ENCODE measurements around the gene MXRA7.
"Not testable (repeated sequence)": the region's sequence is repeated elsewhere in the genome, so short reads cannot be mapped to it uniquely, and the experiment has no call there.

MXRA7 gene

DNA sequence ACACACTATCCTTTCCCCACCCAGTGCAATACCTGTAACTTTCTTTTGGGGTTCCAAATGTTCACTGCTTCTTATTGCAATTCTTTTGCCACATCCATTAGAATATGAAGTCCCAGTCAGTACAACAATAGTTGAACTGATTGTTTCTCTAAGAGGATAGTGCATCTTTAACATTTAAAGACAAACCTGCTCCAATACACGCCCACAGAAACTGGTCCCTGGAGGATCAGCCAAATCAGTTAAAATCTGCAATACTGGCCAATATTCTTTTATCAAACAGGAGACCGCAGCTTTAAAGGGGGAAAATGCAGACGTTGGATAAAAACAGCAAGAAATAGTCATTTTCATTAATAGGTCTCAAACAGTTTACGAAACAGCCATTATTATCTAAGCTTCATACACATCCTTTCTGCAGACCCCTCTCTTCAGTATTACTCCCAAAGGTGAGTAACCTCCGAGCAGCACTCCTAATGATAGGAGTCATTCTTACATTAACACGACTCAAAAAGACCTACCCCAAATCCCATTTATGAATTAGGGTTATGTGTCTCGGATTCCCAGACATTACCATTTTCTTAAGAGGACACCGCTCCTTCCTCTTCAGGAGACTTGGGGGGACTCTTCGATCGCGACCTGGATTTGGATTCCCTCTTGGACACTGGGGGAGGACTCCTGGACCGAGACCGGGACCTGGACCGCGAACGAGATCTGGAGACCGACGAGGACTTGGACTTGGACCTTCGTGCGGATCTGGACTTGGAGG, 25.0 kb upstream of the MXRA7 start:
- H3K9me3 ChIP-seq (ENCODE audit: control insufficient read depth in 1 of 2, low read length in 2 of 2), result no peaks in the 10 kb centered on the region
- peaks cover 42 to 50% of the 10 kb centered on the region in 2 donors for H3K4me1 ChIP-seq (ENCODE audit: control insufficient read depth in 1 of 2, insufficient read depth in 2 of 2, low read length in 2 of 2)
- H3K36me3 ChIP-seq (ENCODE audit: control insufficient read depth in 1 of 2, insufficient read depth in 2 of 2, low read length in 2 of 2), result peaks cover 38 to 47% of the 10 kb centered on the region in 2 donors

DNA sequence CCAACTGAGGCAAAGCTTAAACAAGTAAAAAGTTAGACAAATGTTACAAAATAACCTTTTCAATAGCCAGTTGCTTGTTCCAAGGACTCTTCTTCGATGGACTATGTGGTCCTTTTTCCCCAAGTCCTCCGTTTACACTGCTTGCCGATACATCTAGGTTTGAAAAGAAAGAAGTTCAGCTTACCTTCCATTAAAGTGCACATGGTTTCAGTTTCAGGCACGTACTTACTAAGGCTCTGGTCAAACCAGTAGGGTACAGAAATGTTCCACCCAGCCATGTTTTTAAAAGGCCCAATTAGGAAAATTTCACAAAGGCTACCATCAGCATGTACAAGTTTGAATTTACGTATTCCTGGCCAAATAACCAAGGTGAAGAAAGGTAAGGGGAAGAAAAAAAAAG, 24.2 kb upstream of the MXRA7 start:
- no peaks in the 10 kb centered on the region for H3K27me3 ChIP-seq (ENCODE audit: control insufficient read depth in 1 of 2, insufficient read depth in 2 of 2, low read length in 2 of 2)
- H3K4me3 ChIP-seq (ENCODE audit: low read depth in 1 of 2, low read length in 2 of 2), result peak overlapping the region; percentile 95 to 97
- H3K27ac ChIP-seq (ENCODE audit: low read depth, low read length), result no peak overlapping the region
- peak overlapping the region; percentile 95 to 99 for H3K9ac ChIP-seq (ENCODE audit: low read depth in 1 of 2, low read length in 2 of 2)
- H3K9me3 ChIP-seq (ENCODE audit: control insufficient read depth in 1 of 2, low read length in 2 of 2), result no peaks in the 10 kb centered on the region
- H3K4me1 ChIP-seq (ENCODE audit: control insufficient read depth in 1 of 2, insufficient read depth in 2 of 2, low read length in 2 of 2), result peaks cover 42 to 46% of the 10 kb centered on the region in 2 donors
- H3K36me3 ChIP-seq (ENCODE audit: control insufficient read depth in 1 of 2, insufficient read depth in 2 of 2, low read length in 2 of 2), result peaks cover 38 to 50% of the 10 kb centered on the region in 2 donors

More for the DNA sequence above, 25.0 kb upstream of the MXRA7 start:
- H3K9ac ChIP-seq (ENCODE audit: low read depth in 1 of 2, low read length in 2 of 2), result peak overlapping the region; percentile 95 to 99
- peak overlapping the region; percentile 97 for H3K27ac ChIP-seq (ENCODE audit: low read depth, low read length)
- H3K4me3 ChIP-seq (ENCODE audit: low read depth in 1 of 2, low read length in 2 of 2), result peak overlapping the region; percentile 95 to 97
- no peaks in the 10 kb centered on the region for H3K27me3 ChIP-seq (ENCODE audit: control insufficient read depth in 1 of 2, insufficient read depth in 2 of 2, low read length in 2 of 2)

DNA sequence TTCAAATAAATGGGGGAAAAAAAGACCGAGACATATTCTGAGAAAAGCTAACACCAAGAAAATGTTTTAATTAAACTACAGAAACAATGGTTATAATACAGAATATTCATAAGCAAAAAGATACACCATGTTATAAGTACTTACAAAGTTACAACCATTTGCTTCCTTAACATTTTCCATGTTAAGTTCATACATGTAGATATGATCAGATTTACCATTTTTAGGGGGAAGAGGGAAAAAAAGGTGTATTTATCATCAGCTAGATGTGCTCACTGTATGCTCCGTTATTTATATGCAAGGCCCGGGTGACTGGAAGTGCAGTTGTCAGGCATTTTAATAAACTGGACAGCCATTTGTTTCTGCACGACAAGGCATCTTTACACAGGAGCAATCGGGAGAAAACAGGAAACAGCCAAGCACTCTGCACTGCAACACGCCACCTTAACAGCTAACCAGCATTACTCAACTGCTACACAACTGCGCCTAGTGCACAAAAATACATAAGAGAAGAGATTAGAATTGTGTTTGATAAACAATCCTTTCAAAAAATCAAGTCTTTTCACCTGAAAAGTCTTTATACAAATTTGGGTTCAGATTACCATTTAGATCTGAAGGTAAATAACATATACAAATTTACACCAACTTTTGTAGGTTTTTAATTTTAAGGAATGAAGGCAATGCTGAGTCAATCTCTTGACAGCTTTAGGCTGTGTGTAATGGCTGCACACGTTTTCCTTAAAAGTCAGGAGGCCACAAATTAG, 23.5 kb upstream of the MXRA7 start:
- H3K4me1 ChIP-seq (ENCODE audit: control insufficient read depth in 1 of 2, insufficient read depth in 2 of 2, low read length in 2 of 2), result peaks cover 43 to 45% of the 10 kb centered on the region in 2 donors
- no peaks in the 10 kb centered on the region for H3K9me3 ChIP-seq (ENCODE audit: control insufficient read depth in 1 of 2, low read length in 2 of 2)
- H3K36me3 ChIP-seq (ENCODE audit: control insufficient read depth in 1 of 2, insufficient read depth in 2 of 2, low read length in 2 of 2), result peaks cover 38 to 50% of the 10 kb centered on the region in 2 donors
- peak overlapping the region; percentile 95 to 97 for H3K4me3 ChIP-seq (ENCODE audit: low read depth in 1 of 2, low read length in 2 of 2)
- no peaks in the 10 kb centered on the region for H3K27me3 ChIP-seq (ENCODE audit: control insufficient read depth in 1 of 2, insufficient read depth in 2 of 2, low read length in 2 of 2)
- peak overlapping the region; percentile 95 to 99 for H3K9ac ChIP-seq (ENCODE audit: low read depth in 1 of 2, low read length in 2 of 2)
- H3K27ac ChIP-seq (ENCODE audit: low read depth, low read length), result no peak overlapping the region

DNA sequence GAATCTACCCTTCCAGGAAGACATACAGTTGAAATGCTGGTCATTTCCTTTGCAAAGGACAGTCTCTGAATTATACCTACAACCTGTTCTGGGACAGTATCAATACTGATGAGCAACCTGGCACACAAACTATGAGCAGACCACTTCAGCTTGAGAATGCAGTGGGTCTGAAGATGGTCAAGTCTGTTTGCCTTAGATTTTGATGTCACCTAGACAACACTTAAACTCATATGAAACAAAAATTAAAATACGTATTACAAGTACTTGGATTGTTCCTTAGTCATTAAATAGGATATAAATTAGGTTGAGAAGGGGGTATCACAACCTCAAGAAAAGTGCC, 22.8 kb upstream of the MXRA7 start:
- Histone ChIP-seq H3K4me3 (ENCODE audit: low read depth in 1 of 2, low read length in 2 of 2) (peak overlapping the region in 1 of 2 donors; percentile 29), H3K9me3 (ENCODE audit: control insufficient read depth in 1 of 2, low read length in 2 of 2) (no peaks in the 10 kb centered on the region), H3K27ac (ENCODE audit: low read depth, low read length) (no peak overlapping the region), H3K4me1 (ENCODE audit: control insufficient read depth in 1 of 2, insufficient read depth in 2 of 2, low read length in 2 of 2) (peaks cover 40 to 41% of the 10 kb centered on the region in 2 donors), H3K9ac (ENCODE audit: low read depth in 1 of 2, low read length in 2 of 2) (peak overlapping the region in 1 of 2 donors; percentile 12), H3K36me3 (ENCODE audit: control insufficient read depth in 1 of 2, insufficient read depth in 2 of 2, low read length in 2 of 2) (peaks cover 38 to 50% of the 10 kb centered on the region in 2 donors), H3K27me3 (ENCODE audit: control insufficient read depth in 1 of 2, insufficient read depth in 2 of 2, low read length in 2 of 2) (no peaks in the 10 kb centered on the region)

DNA sequence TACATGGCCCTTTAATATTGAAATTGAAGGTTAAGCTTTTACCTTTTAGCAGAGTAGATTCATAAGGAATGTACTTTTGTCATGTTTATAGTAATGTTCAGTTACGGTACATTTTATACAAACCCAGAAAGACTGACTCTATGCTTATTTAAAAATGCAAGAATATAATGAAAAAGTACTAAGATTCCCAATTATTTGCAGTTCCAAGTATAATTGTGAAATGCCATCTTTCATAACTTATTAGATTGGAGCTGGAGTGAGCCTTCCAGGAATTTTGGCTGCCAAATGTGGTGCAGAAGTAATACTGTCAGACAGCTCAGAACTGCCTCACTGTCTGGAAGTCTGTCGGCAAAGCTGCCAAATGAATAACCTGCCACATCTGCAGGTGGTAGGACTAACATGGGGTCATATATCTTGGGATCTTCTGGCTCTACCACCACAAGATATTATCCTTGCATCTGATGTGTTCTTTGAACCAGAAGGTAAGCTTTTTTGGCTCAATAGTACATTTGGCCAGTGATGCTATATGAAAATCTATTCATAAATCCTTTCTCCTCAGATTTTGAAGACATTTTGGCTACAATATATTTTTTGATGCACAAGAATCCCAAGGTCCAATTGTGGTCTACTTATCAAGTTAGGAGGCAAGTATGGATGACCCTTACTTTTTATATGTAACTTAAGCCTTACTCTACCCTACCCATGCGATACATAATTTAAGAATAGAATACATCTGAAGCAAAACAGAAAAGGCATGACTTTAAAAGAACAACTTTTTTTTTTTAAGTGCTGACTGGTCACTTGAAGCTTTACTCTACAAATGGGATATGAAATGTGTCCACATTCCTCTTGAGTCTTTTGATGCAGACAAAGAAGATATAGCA, 22.2 kb upstream of the MXRA7 start:
- Histone ChIP-seq H3K9ac (ENCODE audit: low read depth in 1 of 2, low read length in 2 of 2) (peak overlapping the region in 1 of 2 donors; percentile 12), H3K4me1 (ENCODE audit: control insufficient read depth in 1 of 2, insufficient read depth in 2 of 2, low read length in 2 of 2) (peaks cover 39 to 41% of the 10 kb centered on the region in 2 donors)

DNA sequence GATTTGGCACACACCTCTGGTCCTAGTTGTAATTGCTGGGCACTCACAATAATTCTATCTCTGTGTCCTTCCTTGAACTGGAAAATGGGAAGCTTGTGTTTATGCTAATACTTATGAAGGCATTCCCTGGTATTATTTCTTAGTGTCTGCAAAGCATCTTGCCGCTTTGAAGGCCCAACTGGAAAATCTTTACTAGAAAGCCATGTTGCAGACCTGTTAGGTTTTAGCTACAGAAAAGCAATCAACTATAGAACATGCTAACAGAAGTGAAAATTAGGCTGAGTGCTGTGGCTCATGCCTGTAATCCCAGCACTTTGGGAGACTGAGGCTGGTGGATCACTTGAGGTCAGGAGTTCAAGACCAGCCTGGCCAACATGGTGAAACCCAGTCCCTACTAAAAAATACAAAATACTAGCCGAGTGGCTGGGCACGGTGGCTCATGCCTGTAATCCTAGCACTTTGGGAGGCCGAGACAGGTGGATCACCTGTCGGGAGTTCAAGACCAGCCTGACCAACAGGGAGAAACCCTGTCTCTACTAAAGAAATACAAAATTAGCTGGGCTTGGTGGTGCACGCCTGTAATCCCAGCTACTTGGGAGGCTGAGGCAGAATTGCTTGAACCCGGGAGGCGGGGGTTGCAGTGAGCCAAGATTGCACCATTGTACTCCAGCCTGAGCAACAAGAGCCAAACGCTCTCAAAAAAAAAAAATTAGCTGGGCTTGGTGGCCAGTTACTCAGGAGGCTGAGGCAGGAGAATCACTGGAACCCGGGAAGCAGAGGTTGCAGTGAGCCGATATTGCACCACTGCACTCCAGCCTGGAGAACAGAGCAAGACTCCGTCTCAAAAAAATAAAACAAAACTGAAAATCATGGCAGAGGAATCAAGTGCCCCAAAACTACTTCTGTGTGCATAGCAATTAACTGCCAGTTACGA, 21.3 kb upstream of the MXRA7 start:
- H3K27ac ChIP-seq (ENCODE audit: low read depth, low read length); H3K9me3 ChIP-seq (ENCODE audit: control insufficient read depth in 1 of 2, low read length in 2 of 2); H3K27me3 ChIP-seq (ENCODE audit: control insufficient read depth in 1 of 2, insufficient read depth in 2 of 2, low read length in 2 of 2); H3K9ac ChIP-seq (ENCODE audit: low read depth in 1 of 2, low read length in 2 of 2): not testable (repeated sequence)
- peaks cover 38 to 50% of the 10 kb centered on the region in 2 donors for H3K36me3 ChIP-seq (ENCODE audit: control insufficient read depth in 1 of 2, insufficient read depth in 2 of 2, low read length in 2 of 2)
- H3K4me3 ChIP-seq (ENCODE audit: low read depth in 1 of 2, low read length in 2 of 2), result peak overlapping the region in 1 of 2 donors; percentile 1
- H3K4me1 ChIP-seq (ENCODE audit: control insufficient read depth in 1 of 2, insufficient read depth in 2 of 2, low read length in 2 of 2), result peaks cover 42 to 50% of the 10 kb centered on the region in 2 donors

More for the DNA sequence above, 22.2 kb upstream of the MXRA7 start:
- Histone ChIP-seq H3K9me3 (ENCODE audit: control insufficient read depth in 1 of 2, low read length in 2 of 2) (no peaks in the 10 kb centered on the region), H3K4me3 (ENCODE audit: low read depth in 1 of 2, low read length in 2 of 2) (peak overlapping the region in 1 of 2 donors; percentile 29), H3K27ac (ENCODE audit: low read depth, low read length) (no peak overlapping the region), H3K27me3 (ENCODE audit: control insufficient read depth in 1 of 2, insufficient read depth in 2 of 2, low read length in 2 of 2) (no peaks in the 10 kb centered on the region), H3K36me3 (ENCODE audit: control insufficient read depth in 1 of 2, insufficient read depth in 2 of 2, low read length in 2 of 2) (peaks cover 38 to 50% of the 10 kb centered on the region in 2 donors)

DNA sequence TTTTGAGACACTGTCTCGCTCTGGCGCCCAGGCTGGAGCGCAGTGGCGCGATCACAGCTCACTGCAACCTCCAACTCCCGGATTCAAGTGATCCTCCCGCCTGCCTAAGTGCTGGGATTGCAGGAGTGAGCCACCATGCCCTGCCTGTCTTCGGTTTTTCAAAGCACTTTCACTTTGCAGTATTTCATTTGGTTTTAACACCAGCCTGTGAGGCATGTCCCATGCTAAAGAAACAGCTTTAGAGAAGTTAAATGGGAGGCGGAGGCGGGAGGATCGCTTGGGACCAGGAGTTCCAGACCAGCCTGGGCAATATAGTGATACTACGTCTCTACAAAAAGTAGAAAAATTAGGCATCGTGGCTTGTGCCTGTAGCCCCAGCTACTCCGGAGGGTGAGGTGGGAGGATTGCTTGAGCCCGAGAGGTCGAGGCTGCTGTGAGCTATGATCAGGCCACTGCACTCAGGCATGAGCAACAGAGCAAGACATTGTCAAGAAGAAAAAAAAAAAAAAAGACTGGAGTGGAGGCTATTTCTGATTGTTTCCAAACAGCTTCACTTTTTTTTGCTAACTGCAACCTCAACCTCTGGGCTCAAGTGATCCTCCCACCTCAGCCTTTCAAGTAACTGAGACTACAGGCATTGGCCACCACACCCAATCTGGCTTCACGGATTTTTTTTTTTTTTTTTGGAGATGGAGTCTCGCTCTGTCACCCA, 17.1 kb upstream of the MXRA7 start:
- peak overlapping the region; percentile 100 for H3K27ac ChIP-seq (ENCODE audit: low read depth, low read length)
- H3K4me1 ChIP-seq (ENCODE audit: control insufficient read depth in 1 of 2, insufficient read depth in 2 of 2, low read length in 2 of 2), result peaks cover 29 to 41% of the 10 kb centered on the region in 2 donors
- H3K36me3 ChIP-seq (ENCODE audit: control insufficient read depth in 1 of 2, insufficient read depth in 2 of 2, low read length in 2 of 2), result peaks cover 20 to 28% of the 10 kb centered on the region in 2 donors
- no peaks in the 10 kb centered on the region for H3K9me3 ChIP-seq (ENCODE audit: control insufficient read depth in 1 of 2, low read length in 2 of 2)
- peak overlapping the region; percentile 83 to 88 for H3K4me3 ChIP-seq (ENCODE audit: low read depth in 1 of 2, low read length in 2 of 2)
- no peaks in the 10 kb centered on the region for H3K27me3 ChIP-seq (ENCODE audit: control insufficient read depth in 1 of 2, insufficient read depth in 2 of 2, low read length in 2 of 2)
- H3K9ac ChIP-seq (ENCODE audit: low read depth in 1 of 2, low read length in 2 of 2), result peak overlapping the region; percentile 91 to 96

DNA sequence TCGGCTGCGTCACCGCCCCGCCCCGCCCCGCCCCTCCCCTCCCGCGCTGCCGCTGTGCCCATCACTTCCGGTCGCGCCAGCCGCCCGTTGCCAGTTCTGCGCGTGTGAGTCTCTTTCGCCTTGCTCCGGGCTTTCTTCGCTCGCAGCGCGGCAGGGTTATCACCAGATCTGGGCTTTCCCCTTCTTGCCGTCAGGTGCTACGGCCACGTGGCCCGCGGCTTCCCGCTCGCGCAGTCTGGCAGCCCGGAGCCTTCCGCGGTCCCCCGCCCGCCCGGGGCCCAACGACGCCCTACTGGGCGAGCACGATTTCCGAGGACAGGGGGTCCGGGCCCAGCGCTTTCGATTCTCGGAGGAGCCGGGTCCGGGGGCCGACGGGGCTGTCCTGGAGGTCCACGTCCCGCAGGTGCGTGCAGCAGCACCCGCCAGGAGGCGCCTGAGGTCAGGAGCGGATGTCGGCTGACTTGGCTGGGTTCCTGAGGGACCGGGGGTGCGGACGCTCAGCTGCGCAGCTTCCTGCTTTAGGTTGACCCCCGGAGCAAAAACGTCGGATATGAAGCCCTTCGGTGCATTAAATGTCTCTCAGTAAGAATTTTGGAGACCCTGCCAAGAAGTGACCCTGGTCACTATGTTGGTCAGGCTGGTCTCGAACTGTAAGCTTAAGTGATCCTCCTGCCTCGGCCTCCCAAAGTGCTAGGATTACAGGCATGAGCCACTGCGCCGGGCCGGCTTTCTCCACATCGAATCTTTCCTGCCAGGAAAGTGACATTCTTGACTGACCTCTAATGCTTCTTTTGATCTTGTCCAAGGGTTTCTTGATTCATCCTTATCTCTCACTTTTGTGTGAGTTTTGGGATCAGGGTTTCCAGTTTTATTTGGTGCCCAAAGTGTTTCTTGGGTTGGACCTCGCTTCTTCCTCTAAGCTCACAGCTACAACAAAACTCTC, 16.3 kb upstream of the MXRA7 start, which contains the start of gene METTL23:
Gene METTL23 (plus strand): TSS at position 64 of the 943 bp plus-strand sequence. CDS start 2,872 bp downstream, outside the sequence.
- Histone ChIP-seq H3K36me3 (ENCODE audit: control insufficient read depth in 1 of 2, insufficient read depth in 2 of 2, low read length in 2 of 2) (peaks cover 19 to 24% of the 10 kb centered on the region in 2 donors), H3K27ac (ENCODE audit: low read depth, low read length) (peak within 1 kb of the TSS; percentile 100), H3K9me3 (ENCODE audit: control insufficient read depth in 1 of 2, low read length in 2 of 2) (no peaks in the 10 kb centered on the region), H3K27me3 (ENCODE audit: control insufficient read depth in 1 of 2, insufficient read depth in 2 of 2, low read length in 2 of 2) (no peaks in the 10 kb centered on the region), H3K4me1 (ENCODE audit: control insufficient read depth in 1 of 2, insufficient read depth in 2 of 2, low read length in 2 of 2) (peaks cover 24 to 37% of the 10 kb centered on the region in 2 donors), H3K9ac (ENCODE audit: low read depth in 1 of 2, low read length in 2 of 2) (peak within 1 kb of the TSS; percentile 96 to 98), H3K4me3 (ENCODE audit: low read depth in 1 of 2, low read length in 2 of 2) (peak within 1 kb of the TSS; percentile 83 to 89)

Data from duodenal mucosa (tissue), 2 donors.